ENCODE data around the gene KCNMB2.
"Not testable (repeated sequence)": the region's sequence is repeated elsewhere in the genome, so short reads cannot be mapped to it uniquely, and the experiment has no call there.

The KCNMB2 gene

DNA sequence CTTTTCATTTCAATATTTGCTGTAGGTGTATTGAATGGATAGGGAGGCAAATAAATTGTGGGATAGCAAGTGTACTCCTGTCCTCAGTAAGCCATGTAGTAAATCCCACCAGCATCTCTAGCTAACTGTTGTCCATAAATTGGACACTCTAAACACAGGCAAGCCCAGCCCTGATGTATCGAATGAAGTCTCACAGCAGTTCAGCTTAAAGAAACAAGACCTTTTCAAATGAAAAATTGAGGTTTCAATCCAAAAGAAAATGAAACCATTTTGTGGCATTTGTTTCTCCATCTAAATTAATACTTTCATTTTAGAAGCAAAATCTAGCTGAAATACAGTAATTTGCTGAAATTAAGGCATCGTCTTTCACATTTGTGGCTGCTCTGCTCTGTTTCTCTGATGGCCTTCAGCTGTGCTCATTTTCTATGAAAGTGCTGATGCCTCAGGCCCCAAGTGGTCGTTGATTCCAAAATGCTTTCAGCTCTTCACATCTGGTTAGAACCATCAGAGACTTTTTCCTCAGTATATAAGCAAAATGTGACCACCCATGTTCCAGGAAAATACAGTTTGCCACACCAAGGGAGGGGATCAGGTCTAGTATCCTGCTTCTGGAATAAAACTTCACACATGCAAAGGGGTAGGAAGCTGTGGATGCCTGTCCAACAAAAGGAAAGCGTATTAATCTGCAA, 290.3 kb downstream of the KCNMB2 start:
- no peak for DNase-seq

DNA sequence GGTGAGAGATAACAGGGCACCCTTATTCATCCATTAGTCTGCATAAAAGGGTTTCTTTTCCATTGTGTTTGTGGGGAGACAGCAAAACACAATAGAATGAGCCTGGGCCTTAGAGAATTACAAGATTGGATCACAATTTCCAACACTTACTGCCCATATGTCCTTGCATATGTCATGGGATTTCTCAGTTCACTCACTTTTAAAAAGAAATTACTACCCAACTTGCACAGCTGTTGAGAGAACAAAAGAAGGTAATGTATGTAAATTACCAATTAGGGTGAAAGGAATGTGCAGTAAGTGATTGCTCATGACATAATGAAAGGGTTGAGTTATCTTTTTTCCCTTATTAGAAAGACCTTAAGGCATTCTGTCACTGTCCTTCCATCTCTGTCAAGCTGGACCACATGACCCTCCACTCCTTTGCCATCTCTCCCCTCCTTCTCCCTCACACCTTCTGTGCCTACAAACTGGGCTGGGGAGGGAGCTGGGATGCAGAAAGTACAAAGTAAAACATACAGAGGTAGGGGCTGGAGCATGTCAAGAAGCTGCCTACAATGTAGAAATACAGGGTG, 291.1 kb downstream of the KCNMB2 start:
- no peak for DNase-seq

DNA sequence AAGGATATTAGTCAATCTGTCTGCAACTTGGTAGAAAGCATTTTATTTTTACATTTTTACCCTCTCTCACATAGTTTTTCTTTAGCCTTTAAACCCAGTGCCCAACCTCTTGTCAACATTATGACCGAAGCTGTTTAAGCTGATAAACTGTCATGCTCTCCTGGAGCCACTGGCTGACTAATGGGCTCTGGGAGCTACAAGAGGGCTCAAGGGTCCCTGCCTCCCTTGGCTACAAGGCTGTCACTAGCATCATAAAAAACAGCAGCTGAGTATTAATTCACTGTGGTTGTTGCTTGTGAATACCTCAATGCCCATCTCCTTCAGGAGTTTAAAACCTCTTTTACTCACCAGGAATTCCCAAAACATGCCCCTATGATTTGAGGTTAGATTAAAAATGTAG, 297.5 kb downstream of the KCNMB2 start:
- DNase-seq, result peak; percentile 17

DNA sequence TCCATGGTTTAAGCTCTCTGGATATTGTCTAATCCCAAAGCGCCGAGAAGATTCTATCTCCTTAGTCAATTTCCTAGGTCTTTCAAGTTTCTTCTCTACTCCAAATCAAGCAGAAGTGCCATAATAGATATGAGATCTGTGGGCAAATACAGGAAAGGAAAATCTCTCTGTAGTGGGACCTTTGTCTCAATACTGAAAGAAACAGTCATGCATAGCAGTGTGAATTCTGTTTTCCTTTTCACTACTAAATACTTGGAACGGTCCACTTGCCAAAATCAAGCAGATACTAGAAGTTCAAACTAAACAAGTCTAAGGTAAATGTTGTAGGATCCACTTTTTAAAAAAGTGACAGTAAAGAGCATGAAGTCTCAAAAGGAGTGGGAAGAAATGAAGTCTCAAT, 298.8 kb downstream of the KCNMB2 start:
- no peak for DNase-seq

DNA sequence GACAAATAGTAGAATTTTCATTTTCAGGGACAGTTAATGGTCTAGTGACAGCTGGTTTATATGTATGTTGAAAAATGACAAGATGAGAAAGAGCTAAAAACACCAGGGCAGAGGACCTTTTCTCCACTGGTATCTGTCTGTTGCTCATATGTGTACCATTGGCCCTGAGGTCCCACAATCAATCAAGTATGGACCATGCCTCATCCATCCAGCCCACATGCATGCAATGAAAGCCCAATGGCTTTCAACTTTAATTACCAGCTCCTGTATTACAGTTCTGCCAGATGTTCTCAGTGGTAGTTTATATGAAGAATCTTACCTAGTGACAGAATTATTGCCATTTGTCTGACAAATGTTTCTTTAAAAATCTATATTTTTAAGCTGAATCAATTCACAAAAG, 301.3 kb downstream of the KCNMB2 start:
- DNase-seq, result no peak

DNA sequence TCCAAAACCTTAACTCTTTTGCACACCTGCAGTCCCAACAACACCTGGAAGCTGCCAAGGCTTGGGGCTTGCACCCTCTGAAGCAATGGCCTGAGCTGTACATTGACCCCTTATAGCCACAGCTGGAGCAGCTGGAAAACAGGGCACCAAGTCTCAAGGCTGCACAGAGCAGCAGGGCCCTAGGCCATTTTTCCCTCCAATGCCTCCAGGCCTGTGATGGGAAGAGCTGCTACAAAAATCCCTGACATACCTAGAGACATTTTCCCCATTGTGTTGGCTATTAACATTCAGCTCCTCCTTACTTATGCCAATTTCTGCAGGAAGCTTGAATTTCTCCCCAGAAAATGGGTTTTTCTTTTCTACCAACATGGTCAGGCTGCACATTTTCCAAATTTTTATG, 304.4 kb downstream of the KCNMB2 start:
- DNase-seq, result no peak

DNA sequence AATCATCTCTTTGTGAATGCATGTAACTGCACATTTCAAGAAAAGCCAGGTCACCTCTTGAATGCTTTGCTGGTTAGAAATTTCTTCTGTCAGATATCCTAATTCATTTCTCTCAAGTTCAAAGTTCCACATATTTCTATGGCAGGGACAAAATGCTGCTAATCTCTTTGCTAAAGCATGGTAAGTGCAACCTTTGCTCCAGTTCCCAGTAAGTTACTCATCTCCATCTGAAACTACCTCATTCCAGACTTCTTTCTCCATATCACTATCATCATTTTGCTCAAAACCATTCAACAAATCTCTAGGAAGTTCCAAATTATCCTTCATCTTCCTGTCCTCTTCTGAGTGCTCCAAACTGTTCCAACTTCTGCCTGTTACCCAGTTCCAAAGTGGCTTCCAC, 304.8 kb downstream of the KCNMB2 start:
- DNase-seq, result no peak

DNA sequence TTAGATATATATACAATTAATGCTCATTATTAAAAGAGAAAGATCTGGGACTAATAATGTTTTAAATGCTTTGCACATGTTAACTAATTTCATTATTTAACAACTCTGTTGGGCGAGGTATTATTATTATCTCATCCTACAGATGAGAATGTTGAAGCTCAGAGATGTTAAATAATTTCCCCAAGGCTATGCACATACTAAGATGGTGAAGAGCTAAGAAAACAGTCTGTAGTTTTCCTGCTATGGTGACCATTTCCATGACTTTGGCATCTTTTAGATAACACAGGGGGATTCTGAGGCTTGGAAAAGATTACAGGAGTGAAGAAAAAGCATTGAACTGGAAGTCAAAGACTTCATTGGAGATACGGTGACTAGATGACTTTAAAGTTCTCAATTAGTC, 308.7 kb downstream of the KCNMB2 start:
- no peak for DNase-seq

DNA sequence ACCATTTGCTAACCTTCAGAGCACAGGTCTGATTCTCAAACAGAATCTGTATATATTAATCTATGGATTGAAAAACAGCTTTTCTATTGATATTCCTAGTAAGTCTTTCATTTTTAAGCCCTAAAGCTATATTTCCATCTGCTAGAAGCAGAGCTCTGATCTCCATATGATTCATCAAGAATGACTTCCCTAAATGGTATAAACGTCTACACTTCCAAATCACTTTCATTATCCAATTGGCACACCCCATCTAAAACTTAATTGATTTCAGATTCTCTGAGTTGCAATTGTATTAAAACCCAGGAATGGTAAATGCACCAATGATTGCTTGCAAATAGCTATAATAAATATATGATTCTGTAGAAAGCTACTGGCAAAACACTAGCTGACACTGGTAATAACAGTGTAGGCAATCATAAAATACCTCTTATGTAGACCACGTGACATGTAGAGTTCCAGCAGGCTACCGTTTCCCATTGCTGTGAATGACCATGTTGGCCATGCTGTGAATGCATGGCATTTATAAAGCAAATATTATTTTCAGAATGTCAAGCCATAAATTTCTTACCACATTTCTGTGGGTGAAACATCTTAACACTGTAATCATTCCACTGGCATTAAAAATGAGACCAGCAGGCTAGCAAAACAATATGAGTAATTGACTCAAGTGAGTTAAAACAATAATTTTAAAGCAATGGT, 309.3 kb downstream of the KCNMB2 start:
- no peak for DNase-seq

DNA sequence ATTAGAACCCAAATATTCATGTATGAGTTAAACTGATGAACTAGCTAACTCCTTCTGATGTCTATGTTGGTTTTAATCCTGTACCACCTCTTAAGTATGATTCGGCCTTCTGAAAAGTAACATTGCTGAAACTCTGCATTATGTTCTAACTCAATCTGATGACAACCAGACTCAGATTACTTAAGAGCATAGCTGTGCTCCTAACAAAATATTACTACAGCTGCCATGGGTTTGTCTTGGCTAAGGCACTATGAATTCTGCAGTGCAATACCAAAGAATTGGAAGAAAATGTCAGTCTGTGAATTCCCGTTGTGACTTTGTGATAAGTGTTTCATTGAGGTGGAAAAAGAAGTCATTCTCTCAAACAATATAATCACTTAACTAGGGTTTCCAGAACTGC, 311.0 kb downstream of the KCNMB2 start:
- no peak for DNase-seq

DNA sequence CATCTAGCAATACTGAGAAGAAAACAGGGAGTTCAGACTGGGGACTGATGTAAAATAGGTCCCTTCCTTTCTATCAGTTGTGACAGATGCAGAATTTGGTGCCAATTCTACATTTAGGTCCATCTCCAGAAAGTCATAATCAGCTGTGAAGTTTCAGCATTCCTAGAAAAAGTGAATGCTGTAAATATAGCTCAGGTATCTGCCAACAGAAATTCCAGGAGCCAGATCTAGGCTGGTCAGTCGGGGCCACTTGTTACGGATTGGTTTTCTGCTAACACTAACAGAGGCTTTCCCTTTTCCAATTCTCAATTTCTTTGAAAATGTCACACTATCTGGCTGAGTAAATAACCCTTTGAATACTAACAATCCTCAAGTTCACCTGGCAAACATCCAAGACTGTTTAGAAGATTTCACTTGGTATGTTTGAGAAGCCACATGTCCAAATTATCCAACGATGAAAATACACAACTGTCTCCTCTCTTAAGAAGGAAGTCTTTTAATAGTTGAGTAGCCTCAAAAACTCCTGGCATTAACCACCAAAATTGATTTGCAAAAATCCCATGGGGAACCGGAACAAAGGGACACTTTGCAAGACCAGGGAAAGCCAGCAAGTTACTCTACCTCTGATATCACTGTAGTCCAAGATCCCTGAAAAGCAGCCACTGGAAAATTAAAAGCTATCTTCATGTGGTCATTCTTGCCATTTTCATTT, 313.1 kb downstream of the KCNMB2 start:
- peak; percentile 55 for DNase-seq

DNA sequence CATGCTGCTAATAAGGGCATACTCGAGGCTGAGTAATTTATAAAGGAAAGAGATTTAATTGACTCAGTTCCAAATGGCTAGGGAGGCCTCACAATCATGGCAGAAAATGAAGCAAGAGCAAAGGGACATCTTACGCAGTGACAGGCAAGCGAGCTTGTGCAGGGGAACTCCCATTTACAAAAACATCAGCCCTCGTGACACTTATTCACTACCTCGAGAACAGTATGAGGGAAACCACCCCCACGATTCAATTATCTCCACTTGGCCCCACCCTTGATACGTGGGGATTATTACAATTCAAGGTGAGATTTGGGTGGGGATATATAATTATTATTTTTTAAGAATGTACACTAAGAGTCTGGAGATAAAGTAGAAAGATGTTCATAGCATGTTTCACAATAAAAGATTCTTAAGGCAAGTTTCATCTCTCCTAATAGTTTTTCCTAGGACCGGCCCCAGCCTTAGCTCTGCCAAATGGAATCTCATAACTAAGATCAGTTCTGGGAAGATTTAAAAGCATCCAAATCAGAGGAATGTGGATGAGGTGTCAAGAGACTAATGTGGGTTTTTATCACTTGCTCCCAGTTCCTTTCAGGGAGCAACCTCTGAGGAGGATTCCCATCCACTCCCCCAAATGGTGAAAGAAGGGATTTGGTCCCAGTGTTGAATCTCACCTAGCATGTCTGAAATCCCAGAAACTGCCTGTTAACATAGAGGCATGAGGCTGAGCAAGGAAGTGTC, 314.4 kb downstream of the KCNMB2 start:
- no peak for DNase-seq

DNA sequence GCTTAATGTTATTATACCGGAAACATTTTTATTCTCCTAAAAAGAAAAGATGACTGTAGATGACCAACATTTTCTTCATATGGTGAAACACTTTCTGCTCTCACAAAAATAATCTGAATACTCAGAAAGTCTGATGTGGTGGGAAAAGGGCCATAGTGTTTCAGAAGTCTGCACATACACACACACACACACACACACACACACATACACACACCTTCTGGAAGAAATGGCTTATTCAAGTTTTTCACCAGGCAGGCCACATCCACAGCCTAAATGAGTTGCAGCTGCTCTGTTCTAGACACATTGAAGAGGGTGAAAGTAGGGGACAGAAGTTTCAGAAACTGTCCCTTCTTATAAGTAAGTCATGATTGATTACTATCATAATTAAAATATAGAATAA, 315.3 kb downstream of the KCNMB2 start:
- DNase-seq, result no peak

DNA sequence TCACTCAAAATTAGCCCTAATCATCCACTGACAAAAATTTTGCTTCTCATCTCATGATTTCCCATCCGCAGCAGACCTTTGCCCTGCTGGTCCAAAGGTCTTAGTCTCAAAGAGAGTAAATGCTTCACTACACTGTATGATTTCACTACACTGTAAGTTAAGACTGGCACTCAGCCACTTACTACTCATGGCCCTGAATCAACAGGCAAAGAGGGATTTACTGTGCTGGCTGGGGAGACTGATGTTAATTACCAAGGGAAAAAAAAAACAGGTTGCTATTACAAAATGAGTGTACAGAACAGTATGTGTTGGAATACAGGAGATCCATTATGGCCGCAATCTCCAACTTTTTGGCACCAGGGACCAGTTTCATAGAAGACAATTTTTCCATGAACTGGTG, 320.6 kb downstream of the KCNMB2 start:
- no peak for DNase-seq

DNA sequence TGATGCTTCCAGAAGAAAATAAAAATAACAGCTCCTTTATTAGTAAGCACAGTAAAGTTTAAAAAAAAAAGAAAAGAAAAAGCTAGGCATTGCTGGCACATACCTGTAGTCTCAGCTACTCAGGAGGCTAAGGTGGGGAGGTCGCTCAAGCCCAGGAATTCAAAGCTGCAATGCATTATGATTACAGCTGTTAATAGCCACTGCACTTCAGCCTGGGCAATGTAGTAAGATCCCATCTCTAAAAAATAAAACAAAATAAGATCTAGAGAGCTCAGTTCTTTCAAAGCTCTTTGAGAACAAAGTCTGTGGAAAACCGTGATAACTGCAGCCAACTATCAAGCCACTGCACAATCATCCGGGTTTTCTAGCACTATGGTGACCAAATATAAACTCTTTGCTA, 323.1 kb downstream of the KCNMB2 start:
- DNase-seq, result no peak

DNA sequence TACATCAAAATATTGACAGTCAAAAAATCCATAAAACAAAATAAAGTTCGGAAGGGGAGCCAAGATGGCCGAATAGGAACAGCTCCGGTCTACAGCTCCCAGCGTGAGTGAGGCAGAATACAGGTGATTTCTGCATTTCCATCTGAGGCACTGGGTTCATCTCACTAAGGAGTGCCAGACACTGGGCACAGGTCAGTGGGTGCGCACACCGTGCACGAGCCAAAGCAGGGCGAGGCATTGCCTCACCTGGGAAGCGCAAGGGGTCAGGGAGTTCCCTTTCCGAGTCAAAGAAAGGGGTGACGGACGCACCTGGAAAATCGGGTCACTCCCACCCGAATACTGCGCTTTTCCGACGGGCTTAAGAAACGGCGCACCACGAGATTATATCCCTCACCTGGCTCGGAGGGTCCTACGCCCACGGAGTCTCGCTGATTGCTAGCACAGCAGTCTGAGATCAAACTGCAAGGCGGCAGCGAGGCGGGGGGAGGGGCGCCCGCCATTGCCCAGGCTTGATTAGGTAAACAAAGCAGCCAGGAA, 323.7 kb downstream of the KCNMB2 start:
- DNase-seq, result not testable (repeated sequence)

DNA sequence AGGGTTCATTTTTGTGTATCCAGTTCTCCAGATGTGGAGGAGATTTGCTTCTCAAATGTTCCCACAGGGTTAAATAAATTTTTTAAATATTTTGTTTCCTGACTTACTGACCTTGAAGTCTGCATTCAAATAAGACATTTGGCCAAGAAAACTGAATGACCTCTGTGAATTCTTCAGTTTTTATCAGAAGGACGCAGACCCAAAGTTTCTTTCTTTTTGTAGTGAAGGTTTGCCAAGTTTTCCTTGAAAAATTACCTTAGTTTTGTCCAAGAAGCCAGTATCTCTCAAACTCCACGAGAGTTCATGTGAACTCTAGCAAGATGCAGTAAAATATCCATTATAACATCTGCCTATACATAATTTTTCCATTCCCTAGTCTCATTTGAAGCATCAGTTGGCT, 332.4 kb downstream of the KCNMB2 start:
- DNase-seq, result no peak

DNA sequence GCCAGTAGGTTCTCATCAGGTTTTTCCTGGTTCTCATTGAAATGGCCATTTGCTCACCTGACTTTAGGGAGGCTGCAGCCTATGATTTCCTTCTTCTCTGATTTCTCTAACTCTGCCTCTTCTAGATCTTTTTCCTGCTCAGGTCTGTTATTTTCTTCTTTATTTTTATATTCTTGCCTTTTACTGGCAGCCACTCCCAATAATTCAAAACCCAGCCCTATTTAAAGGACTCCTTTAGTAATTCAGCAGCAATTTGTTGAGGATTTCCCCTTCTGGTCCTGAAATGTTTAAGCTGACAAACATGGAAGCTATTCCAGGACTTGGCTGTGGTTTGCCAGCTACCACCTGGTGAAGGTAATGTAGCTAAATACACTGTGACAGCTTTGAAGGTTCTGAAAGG, 333.8 kb downstream of the KCNMB2 start:
- no peak for DNase-seq

DNA sequence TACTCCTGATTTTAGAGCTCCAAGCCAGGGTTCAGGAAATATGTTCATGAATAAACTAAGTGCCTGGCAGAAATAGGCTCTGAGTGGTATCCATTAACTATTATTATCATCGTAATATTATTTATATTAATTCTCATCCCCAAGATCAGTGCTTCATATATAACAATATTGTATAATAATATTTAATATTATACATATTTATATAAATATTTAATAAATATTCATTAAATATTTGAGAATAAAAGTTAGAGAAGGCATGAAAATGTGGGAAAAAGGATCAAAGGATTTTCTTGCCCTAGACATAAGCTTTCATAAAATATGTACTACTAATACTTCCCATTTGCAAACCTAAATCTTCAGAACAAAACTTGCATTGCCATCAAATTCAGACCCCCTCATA, 338.9 kb downstream of the KCNMB2 start:
- DNase-seq, result no peak

DNA sequence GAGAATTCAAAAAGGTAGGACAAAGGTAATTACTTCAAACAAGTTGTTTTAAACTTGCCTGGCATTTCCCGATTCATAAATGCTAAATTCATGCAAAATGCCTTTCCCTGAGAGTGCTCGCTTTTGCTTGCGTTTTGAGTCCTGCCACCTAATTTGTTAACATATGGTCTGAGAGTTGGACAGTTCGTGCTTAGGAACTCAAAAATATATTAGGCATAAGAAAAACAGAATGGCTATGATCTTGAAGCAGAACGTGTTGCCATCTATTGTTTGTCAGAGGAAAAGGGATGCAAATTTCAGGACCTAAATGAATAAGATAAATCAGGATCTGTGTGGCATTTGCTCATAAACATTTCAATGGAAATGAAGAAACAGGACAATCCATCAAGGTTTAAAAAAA, 339.6 kb downstream of the KCNMB2 start:
- DNase-seq, result no peak

DNA sequence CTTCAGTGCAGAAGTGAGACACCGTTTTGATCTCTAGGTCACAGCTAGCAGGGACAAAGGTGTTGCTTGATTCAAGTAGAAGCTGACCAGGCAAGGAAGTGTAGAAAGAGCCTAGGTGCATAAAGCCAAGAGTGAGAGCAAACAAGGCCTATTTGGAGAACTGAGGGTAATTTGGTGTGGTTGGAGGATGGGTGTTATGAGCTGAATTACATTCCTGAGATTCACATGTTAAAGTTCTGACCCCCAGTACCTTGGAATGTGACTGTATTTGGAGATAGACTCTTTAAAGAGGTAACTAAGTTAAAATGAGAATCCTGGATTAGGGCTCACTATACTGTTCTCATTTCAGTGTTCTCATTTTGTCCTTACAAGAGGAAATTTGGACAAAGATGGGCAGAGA, 344.0 kb downstream of the KCNMB2 start:
- no peak for DNase-seq
